ENCODE measurements around the gene MYOCOS.

Gene MYOCOS

GRCh38 chr1:171623651-171624331, 1.7 kb downstream of the MYOCOS start:
- no peak for DNase-seq (ENCODE audit: low read depth in 4 of 4, low spot score in 1 of 4)

GRCh38 chr1:171625225-171625624, 3.2 kb downstream of the MYOCOS start:
- no peak for DNase-seq (ENCODE audit: low read depth in 4 of 4, low spot score in 1 of 4)

- no peak for DNase-seq (ENCODE audit: low read depth in 4 of 4, low spot score in 1 of 4)
Observed at GRCh38 chr1:171627020-171627419, 5.0 kb downstream of the MYOCOS start.

- no peak for DNase-seq (ENCODE audit: low read depth in 4 of 4, low spot score in 1 of 4)
Observed at GRCh38 chr1:171628225-171628624, 6.2 kb downstream of the MYOCOS start.

- no peak for DNase-seq (ENCODE audit: low read depth in 4 of 4, low spot score in 1 of 4)
Observed at GRCh38 chr1:171635661-171636060, 13.6 kb downstream of the MYOCOS start.

- no peak for DNase-seq (ENCODE audit: low read depth in 4 of 4, low spot score in 1 of 4)
Observed at GRCh38 chr1:171636141-171636540, 14.1 kb downstream of the MYOCOS start.

- no peak for DNase-seq (ENCODE audit: low read depth in 4 of 4, low spot score in 1 of 4)
Observed at GRCh38 chr1:171637928-171638576, 16.0 kb downstream of the MYOCOS start.

GRCh38 chr1:171640225-171640624, 18.2 kb downstream of the MYOCOS start:
- no peak for DNase-seq (ENCODE audit: low read depth in 4 of 4, low spot score in 1 of 4)

GRCh38 chr1:171641076-171641864, 19.2 kb downstream of the MYOCOS start:
- DNase-seq (ENCODE audit: low read depth in 4 of 4, low spot score in 1 of 4): no peak

GRCh38 chr1:171642197-171642596, 20.2 kb downstream of the MYOCOS start:
- no peak for DNase-seq (ENCODE audit: low read depth in 4 of 4, low spot score in 1 of 4)

GRCh38 chr1:171643156-171643555, 21.1 kb downstream of the MYOCOS start:
- DNase-seq (ENCODE audit: low read depth in 4 of 4, low spot score in 1 of 4): no peak

- peak; percentile 18 to 53 (median 30) for DNase-seq (ENCODE audit: low read depth in 4 of 4, low spot score in 1 of 4)
Observed at GRCh38 chr1:171644805-171645483, 22.9 kb downstream of the MYOCOS start.

GRCh38 chr1:171645553-171646248, 23.7 kb downstream of the MYOCOS start:
- DNase-seq (ENCODE audit: low read depth in 4 of 4, low spot score in 1 of 4): no peak

- no peak for DNase-seq (ENCODE audit: low read depth in 4 of 4, low spot score in 1 of 4)
Observed at GRCh38 chr1:171646249-171646560, 24.2 kb downstream of the MYOCOS start.

- DNase-seq (ENCODE audit: low read depth in 4 of 4, low spot score in 1 of 4): no peak
Observed at GRCh38 chr1:171652234-171652822, 30.3 kb downstream of the MYOCOS start, which contains the start of gene MYOC. Gene MYOC (minus strand): TSS chr1:171652688. CDS start chr1:171652611, 77 bp downstream.

GRCh38 chr1:171653796-171654195, 31.8 kb downstream of the MYOCOS start:
- DNase-seq (ENCODE audit: low read depth in 4 of 4, low spot score in 1 of 4): no peak

GRCh38 chr1:171654201-171654941, 32.3 kb downstream of the MYOCOS start:
- no peak for DNase-seq (ENCODE audit: low read depth in 4 of 4, low spot score in 1 of 4)

GRCh38 chr1:171654942-171655745, 33.1 kb downstream of the MYOCOS start:
- DNase-seq (ENCODE audit: low read depth in 4 of 4, low spot score in 1 of 4): peak; percentile 50 to 70 (median 60)

GRCh38 chr1:171655746-171656116, 33.7 kb downstream of the MYOCOS start:
- DNase-seq (ENCODE audit: low read depth in 4 of 4, low spot score in 1 of 4): no peak

Measured in stimulated activated CD4-positive, alpha-beta T cell treated with anti-CD3 and anti-CD28 coated beads, Interleukin-1b, Interleukin-23, amount 100 ng/mL, for 24 hours (primary cell).